Pancreas (tissue), 10 donors: Measurements from ENCODE around the gene SYT4. TPM values are rescaled to one million over a fixed set of nuclear protein-coding genes. Genes with fewer than 3 reads are reported as not detected.

Experiments
- ATAC-seq, 4 donors: fragments of 200-7000 bp; cut with Tn5 transposase; one replicate each; pipeline versions ENCODE4 v1.8.0 to v1.9.1; 2020; ENCODE audit warnings: mild to moderate bottlenecking in 4 of 4, moderate library complexity in 4 of 4
- DNase-seq, 6 donors: peaks; one replicate each; pipeline ENCODE4 v3.0.0-alpha.2; 2020
- FAIRE-seq: peaks from 2 replicates; lab custom pipeline; 2012; peaks lifted over from hg19 to GRCh38; lab: Jason Lieb, UNC
- H3K27ac ChIP-seq, 4 donors: fragments of 200-600 bp; sonication (generic); 1 replicate in 3 of 4; 2 replicates in 1 of 4; pipeline versions ENCODE4 v1.5.0 to v1.8.0; 2020
- H3K27me3 ChIP-seq, 4 donors: fragments of 200-600 bp; one replicate each; pipeline ENCODE4 v1.8.0; 2021
- H3K36me3 ChIP-seq, 3 donors: fragments of 200-600 bp; sonication (generic) in 1 of 3; one replicate each; pipeline versions ENCODE4 v1.5.0 to v1.8.0; 2020 to 2021
- H3K4me1 ChIP-seq, 3 donors: fragments of 200-600 bp; one replicate each; pipeline ENCODE4 v1.8.0; 2021
- H3K4me3 ChIP-seq, 4 donors: fragments of 200-600 bp; sonication (generic) in 2 of 4; one replicate each; pipeline versions ENCODE4 v1.5.0 to v1.8.0; 2020 to 2021
- H3K9me3 ChIP-seq, 4 donors: fragments of 200-600 bp; one replicate each; pipeline ENCODE4 v1.8.0; 2021
- WGBS, 2 donors: extraction: QIAGEN DNeasy Blood & Tissue Kit; methylation state at CpG; one replicate each; pipeline ENCODE4 v1.1.7; 2013; 5-methylcytosine and 5-hydroxymethylcytosine counted together
- intact Hi-C, 3 donors: fragments of 100-400 bp; cut with DNase I; formaldehyde crosslinking; loops; one replicate each; pipeline versions ENCODE4 v1.11.1 to v1.14.2; 2022
- polyA plus RNA-seq, 2 donors: library from polyadenylated mRNA; stranded (reverse); fragments of 200-250 nt; gene quantifications; one replicate each; pipeline ENCODE4 v1.2.3, GENCODE V29; 2013
- total RNA-seq, 6 donors: library from RNA; stranded (reverse); fragmentation: NEBNext Ultra II Directional in 4 of 6; extraction: Animal tissue kit (Norgen Biotek cat#: 25700) in 4 of 6; gene quantifications; one replicate each; pipeline versions ENCODE4 v1.2.1 to v1.2.4, GENCODE V29; 2021 to 2023
- TF ChIP-seq, protein P1 (sequence below), 4 donors: fragments of 200-600 bp; sonication (generic) in 3 of 4; IDR thresholded peaks; one replicate each; pipeline versions ENCODE4 v1.5.0 to v1.8.0; 2021; ENCODE audit warnings: antibody characterized with exemption in 4 of 4
- donor health status: healthy with polysubstance abuse.
- donor health status: DM: no; HTN: no; CAD: no; lungs with moderate emphysema.
- donor health status: DM: no; HTN: no; CAD: no.
- donor health status: control.
- donor health status: control.
- donor health status: Bipolar disorder and iron deficiency.
- donor health status: DM: yes; HTN: yes; CAD: no.
- donor health status: DM: no; HTN: no; CAD: no.
- donor health status: DM: no; HTN: no; CAD: no.
- donor health status: DM: yes; HTN: yes; CAD: no.

SYT4 gene
- total and polyA plus RNA-seq, 8 donors, result 0.85 to 16.3 (median 2.7) TPM

DNA sequence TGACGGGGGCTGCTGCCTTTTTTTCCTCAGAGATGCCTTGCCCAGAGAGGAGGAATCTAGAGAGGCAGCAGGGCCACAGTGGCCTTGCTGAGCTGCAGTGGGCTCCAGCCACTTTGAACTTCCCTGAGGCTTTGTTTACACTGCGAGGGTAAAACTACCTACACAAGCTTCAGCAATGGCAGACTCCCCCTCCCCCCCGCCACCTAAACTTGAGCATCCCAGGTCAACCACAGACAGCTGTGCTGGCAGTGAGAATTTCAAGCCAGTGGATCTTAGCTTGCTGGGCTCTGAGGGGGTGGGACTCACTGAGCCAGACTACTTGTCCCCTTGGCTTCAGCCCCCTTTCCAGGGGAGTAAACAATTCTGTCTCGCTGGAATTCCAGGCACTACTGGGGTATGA is 11.8 kb downstream of the SYT4 start:
- Histone ChIP-seq H3K9me3 (no peaks in the 10 kb centered on the region), H3K4me1 (no peaks in the 10 kb centered on the region), H3K36me3 (no peaks in the 10 kb centered on the region), H3K4me3 (no peak overlapping the region), H3K27me3 (no peaks in the 10 kb centered on the region), H3K27ac (no peak overlapping the region)
- ATAC-seq (no peak), DNase-seq (no peak), FAIRE-seq (no peak)
- 47 to 49% methylated on average over 4 of the region's 4 CpGs for WGBS, 2 donors
- intact Hi-C loops, result loop anchor here in 2 of 3 donors (10.0 kb wide), 2 partner anchors 671 to 961 kb away; no protein-coding TSS in a partner anchor
- TF ChIP-seq, protein P1, sequence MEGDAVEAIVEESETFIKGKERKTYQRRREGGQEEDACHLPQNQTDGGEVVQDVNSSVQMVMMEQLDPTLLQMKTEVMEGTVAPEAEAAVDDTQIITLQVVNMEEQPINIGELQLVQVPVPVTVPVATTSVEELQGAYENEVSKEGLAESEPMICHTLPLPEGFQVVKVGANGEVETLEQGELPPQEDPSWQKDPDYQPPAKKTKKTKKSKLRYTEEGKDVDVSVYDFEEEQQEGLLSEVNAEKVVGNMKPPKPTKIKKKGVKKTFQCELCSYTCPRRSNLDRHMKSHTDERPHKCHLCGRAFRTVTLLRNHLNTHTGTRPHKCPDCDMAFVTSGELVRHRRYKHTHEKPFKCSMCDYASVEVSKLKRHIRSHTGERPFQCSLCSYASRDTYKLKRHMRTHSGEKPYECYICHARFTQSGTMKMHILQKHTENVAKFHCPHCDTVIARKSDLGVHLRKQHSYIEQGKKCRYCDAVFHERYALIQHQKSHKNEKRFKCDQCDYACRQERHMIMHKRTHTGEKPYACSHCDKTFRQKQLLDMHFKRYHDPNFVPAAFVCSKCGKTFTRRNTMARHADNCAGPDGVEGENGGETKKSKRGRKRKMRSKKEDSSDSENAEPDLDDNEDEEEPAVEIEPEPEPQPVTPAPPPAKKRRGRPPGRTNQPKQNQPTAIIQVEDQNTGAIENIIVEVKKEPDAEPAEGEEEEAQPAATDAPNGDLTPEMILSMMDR (IDR thresholded peaks at IDR 0.05), result no peak

DNA sequence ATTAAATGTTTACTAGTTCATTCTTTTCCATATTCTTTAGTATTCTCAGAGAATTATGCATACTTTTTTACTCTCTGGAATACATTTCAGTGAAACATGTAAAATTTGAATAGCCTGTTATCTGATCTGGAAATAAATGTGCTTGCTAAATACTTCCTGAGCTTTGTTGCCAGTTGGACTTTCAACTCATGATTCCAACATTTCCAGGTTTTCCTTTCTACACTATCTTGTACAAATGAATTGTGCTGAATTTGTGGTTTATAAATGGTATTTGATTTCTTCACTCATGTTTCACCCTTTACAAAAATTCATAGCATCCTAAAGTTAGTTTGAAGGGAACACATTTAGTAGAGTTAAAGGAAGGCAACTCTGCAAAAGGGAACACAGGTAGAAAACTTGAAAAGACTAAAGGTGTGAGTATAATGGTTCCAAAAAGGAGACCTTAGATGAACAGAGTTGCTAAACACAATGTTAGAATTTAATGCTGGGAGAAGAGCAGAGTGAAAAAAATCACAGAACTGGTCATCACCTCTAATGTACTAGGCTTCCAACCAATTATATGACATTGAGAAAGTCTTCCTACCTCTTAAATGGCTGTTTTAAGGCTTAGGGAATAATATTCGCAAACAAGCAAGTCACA is 28.6 kb downstream of the SYT4 start:
- Histone ChIP-seq H3K9me3 (no peaks in the 10 kb centered on the region), H3K27ac (no peak overlapping the region), H3K36me3 (no peaks in the 10 kb centered on the region), H3K4me3 (no peak overlapping the region), H3K27me3 (no peaks in the 10 kb centered on the region), H3K4me1 (no peaks in the 10 kb centered on the region)
- WGBS, 2 donors, result 73 to 85% methylated on average over 1 of the region's 1 CpG
- DNase-seq (no peak), FAIRE-seq (no peak), ATAC-seq (no peak)
- intact Hi-C loops, result no loop called here
- TF ChIP-seq, protein P1 (IDR thresholded peaks at IDR 0.05), result no peak

DNA sequence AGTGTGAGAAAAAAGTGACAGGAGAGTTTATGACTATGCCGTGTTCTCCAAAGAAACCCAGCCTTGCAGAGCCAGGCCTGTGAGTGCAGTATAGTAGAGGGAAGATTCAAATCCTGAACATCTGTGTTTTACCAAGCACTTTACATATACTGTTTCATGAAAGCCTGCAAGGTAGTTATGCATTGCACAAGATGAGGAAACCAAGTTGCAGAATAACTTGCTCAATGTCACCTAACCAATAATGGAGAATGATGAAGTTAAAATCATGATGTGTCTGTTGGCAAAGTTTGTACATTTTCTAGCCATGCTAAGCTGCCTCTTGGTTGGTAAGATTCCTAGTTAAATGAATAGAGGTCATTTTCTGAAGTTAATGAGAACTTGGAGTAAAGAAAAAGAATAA is 29.3 kb downstream of the SYT4 start:
- no peak for DNase-seq
- Histone ChIP-seq H3K4me1 (no peaks in the 10 kb centered on the region), H3K9me3 (no peaks in the 10 kb centered on the region), H3K4me3 (no peak overlapping the region), H3K36me3 (no peaks in the 10 kb centered on the region), H3K27me3 (no peaks in the 10 kb centered on the region), H3K27ac (no peak overlapping the region)
- intact Hi-C loops, result no loop called here
- no peak for ATAC-seq
- TF ChIP-seq, protein P1 (IDR thresholded peaks at IDR 0.05), result no peak
- WGBS, 2 donors, result 85 to 90% methylated on average over 1 of the region's 1 CpG
- FAIRE-seq, result no peak

DNA sequence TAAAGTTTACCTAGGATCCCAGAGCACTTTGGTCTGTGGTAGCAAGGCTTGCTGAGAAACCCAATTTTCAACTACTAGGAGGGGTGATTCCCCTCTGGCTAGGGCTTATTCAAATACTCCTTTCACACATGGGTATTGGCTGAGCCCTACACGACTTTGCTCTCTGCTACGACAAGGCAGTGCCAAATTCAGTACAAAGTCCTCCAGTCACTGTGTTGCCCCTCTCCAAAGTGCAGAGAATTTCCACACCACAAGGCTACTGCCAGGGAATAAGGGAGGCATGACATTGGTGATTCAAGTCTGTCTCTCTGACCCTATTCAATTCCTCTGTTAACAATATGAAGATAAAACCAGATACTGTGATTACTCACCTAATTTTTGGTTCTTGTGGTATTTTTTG is 38.9 kb downstream of the SYT4 start:
- no peak for FAIRE-seq
- ATAC-seq, result no peak

DNA sequence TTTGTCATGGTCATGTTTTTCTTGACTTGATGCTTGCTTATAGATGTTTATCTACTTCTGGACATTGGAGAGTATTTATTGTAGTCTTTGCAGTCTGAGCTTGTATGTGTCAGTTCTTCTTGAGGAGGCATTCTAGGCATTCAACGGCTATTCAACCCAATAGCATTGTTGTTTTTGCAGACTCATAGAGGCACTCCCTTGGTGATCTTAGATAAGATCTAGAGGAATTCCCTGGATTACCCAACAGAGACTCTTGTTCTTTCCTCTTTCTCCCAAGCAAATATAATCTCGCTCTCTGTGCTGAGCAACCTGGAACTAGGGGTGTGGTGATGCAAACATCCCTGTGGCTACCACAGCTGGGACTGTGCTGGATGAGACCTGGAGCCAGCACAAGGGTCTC is 40.4 kb downstream of the SYT4 start:
- H3K4me3 ChIP-seq, result no peak overlapping the region
- DNase-seq, result no peak
- intact Hi-C loops, result no loop called here
- 40% methylated on average over 2 of the region's 2 CpGs for WGBS, 2 donors
- no peak overlapping the region for H3K27ac ChIP-seq
- no peak for FAIRE-seq
- TF ChIP-seq, protein P1 (IDR thresholded peaks at IDR 0.05), result no peak
- ATAC-seq, result no peak
- no peaks in the 10 kb centered on the region for H3K9me3 ChIP-seq
- no peaks in the 10 kb centered on the region for H3K4me1 ChIP-seq
- no peaks in the 10 kb centered on the region for H3K27me3 ChIP-seq
- no peaks in the 10 kb centered on the region for H3K36me3 ChIP-seq

More for the DNA sequence above, 38.9 kb downstream of the SYT4 start:
- H3K27ac ChIP-seq, result no peak overlapping the region
- H3K36me3 ChIP-seq, result no peaks in the 10 kb centered on the region
- intact Hi-C loops, result no loop called here
- 44 to 60% methylated on average over 2 of the region's 2 CpGs for WGBS, 2 donors
- H3K4me3 ChIP-seq, result no peak overlapping the region
- DNase-seq, result no peak
- no peaks in the 10 kb centered on the region for H3K4me1 ChIP-seq
- no peaks in the 10 kb centered on the region for H3K9me3 ChIP-seq
- TF ChIP-seq, protein P1 (IDR thresholded peaks at IDR 0.05), result no peak
- H3K27me3 ChIP-seq, result no peaks in the 10 kb centered on the region
